Body of pancreas (tissue), 4 donors: ENCODE data around the gene CDKL5. TPM values are rescaled to one million over a fixed set of nuclear protein-coding genes. Genes with fewer than 3 reads are reported as not detected.
A peak's percentile ranks its signal among the peaks of the same experiment; 100 is the strongest.

Source experiments
- ATAC-seq: fragments of 150-250 bp; one replicate; pipeline ENCODE4 v1.9.1; 2016
- DNase-seq, 4 donors: peaks; one replicate each; pipeline ENCODE4 v3.0.0-alpha.2; 2019
- H3K27ac ChIP-seq, 4 donors: fragments of 200-600 bp; sonication (generic); 1 replicate in 3 of 4; 2 replicates in 1 of 4; pipeline versions ENCODE4 v1.5.1 to v1.6.1; 2016 to 2019; ENCODE audit warnings: mild to moderate bottlenecking in 1 of 4, mixed read lengths in 1 of 4, moderate library complexity in 1 of 4
- H3K27me3 ChIP-seq, 2 donors: fragments of 200-600 bp; sonication (generic); one replicate each; pipeline ENCODE4 v1.6.0; 2016; ENCODE audit warnings: mild to moderate bottlenecking in 1 of 2
- H3K36me3 ChIP-seq, 2 donors: fragments of 200-600 bp; sonication (generic); replicated peaks in 1 of 2; 2 replicates each; pipeline ENCODE4 v1.5.1; 2016; ENCODE audit warnings: low read depth in 2 of 2; ENCODE audit not compliant: insufficient read depth in 1 of 2
- H3K4me1 ChIP-seq: fragments of 200-600 bp; sonication (generic); one replicate; pipeline ENCODE4 v1.6.0; 2016
- H3K4me3 ChIP-seq, 2 donors: fragments of 200-600 bp; sonication (generic); 1 replicate in 1 of 2; 2 replicates in 1 of 2; pipeline ENCODE4 v1.5.1; 2016 to 2019
- H3K9me3 ChIP-seq, 3 donors: fragments of 200-600 bp; sonication (generic); 1 replicate in 2 of 3; 2 replicates in 1 of 3; pipeline ENCODE4 v1.5.1; 2016
- CTCF ChIP-seq, 7 experiments: fragments of 450-650 bp in 4 of 7; fragments of 200-600 bp in 3 of 7; sonication (generic) in 3 of 7; IDR thresholded peaks; one replicate each; pipeline ENCODE4 v1.5.1; 2016 to 2019; ENCODE audit warnings: antibody characterized with exemption in 7 of 7
- POLR2A ChIP-seq, 3 donors: fragments of 450-650 bp; IDR thresholded peaks; one replicate each; pipeline ENCODE4 v1.6.1; 2016; ENCODE audit warnings: antibody characterized with exemption in 3 of 3, mild to moderate bottlenecking in 2 of 3
- WGBS, 2 donors: methylation state at CpG; one replicate each; pipeline ENCODE4 v1.1.5; 2017; 5-methylcytosine and 5-hydroxymethylcytosine counted together
- intact Hi-C: fragments of 100-400 bp; cut with DNase I; formaldehyde crosslinking; loops from one replicate; pipeline ENCODE4 v1.15.1; 2023
- small RNA-seq: library from RNA; depleted of rRNA; stranded (forward); fragments of <200 nt; gene quantifications from one replicate; pipeline ENCODE3, GENCODE V24; 2016
- total RNA-seq, 2 donors: library from RNA; depleted of rRNA; stranded (reverse); fragments of >200 nt; gene quantifications; one replicate each; pipeline ENCODE4 v1.1.0, GENCODE V29; 2016

Gene CDKL5
- total RNA-seq, 2 donors from 2014 or later, result 3.6 to 5.7 TPM

GRCh38 chrX:18698737-18699650 is 273.6 kb downstream of the CDKL5 start:
- no peak overlapping the region for H3K4me3 ChIP-seq
- DNase-seq (no peak), ATAC-seq (no peak)
- TF ChIP-seq POLR2A (IDR thresholded peaks at IDR 0.05), result no peak
- no peak for TF ChIP-seq CTCF (IDR thresholded peaks at IDR 0.05)
- intact Hi-C loops, result no loop called here
- H3K9me3 ChIP-seq, result no peaks in the 10 kb centered on the region
- H3K4me1 ChIP-seq, result peaks cover 13% of the 10 kb centered on the region
- no peaks in the 10 kb centered on the region for H3K27me3 ChIP-seq
- no peaks in the 10 kb centered on the region for H3K36me3 ChIP-seq
- WGBS, 2 donors, result 91 to 98% methylated on average over 6 to 10 of the region's 12 CpGs
- H3K27ac ChIP-seq, result no peak overlapping the region

- DNase-seq, result peak in 3 of 4 donors; percentile 29 to 47 (median 32)
Measured at GRCh38 chrX:18701621-18702361, 276.4 kb downstream of the CDKL5 start.

GRCh38 chrX:18702362-18703195 is 277.2 kb downstream of the CDKL5 start:
- no peak overlapping the region for H3K4me3 ChIP-seq
- no peak for DNase-seq
- ATAC-seq, result peak; percentile 42
- H3K4me1 ChIP-seq, result peaks cover 13% of the 10 kb centered on the region
- H3K9me3 ChIP-seq, result no peaks in the 10 kb centered on the region
- whole genome bisulfite sequencing, 2 donors, result 69 to 71% methylated on average over 12 of the region's 12 CpGs
- no peaks in the 10 kb centered on the region for H3K36me3 ChIP-seq
- H3K27me3 ChIP-seq, result no peaks in the 10 kb centered on the region
- no peak for TF ChIP-seq POLR2A (IDR thresholded peaks at IDR 0.05)
- TF ChIP-seq CTCF (IDR thresholded peaks at IDR 0.05), result no peak
- H3K27ac ChIP-seq, result peak overlapping the region in 1 of 4 donors; percentile 6
- intact Hi-C loops, result no loop called here

More at GRCh38 chrX:18701621-18702361, 276.4 kb downstream of the CDKL5 start:
- no peak for ATAC-seq
- H3K4me1 ChIP-seq, result peaks cover 13% of the 10 kb centered on the region
- peak overlapping the region in 1 of 4 donors; percentile 6 for H3K27ac ChIP-seq
- H3K9me3 ChIP-seq, result no peaks in the 10 kb centered on the region
- H3K27me3 ChIP-seq, result no peaks in the 10 kb centered on the region
- 69 to 78% methylated on average over 3 to 5 of the region's 5 CpGs for WGBS, 2 donors
- TF ChIP-seq POLR2A (IDR thresholded peaks at IDR 0.05) (no peak), CTCF (IDR thresholded peaks at IDR 0.05) (no peak)
- intact Hi-C loops, result no loop called here
- H3K36me3 ChIP-seq, result no peaks in the 10 kb centered on the region
- H3K4me3 ChIP-seq, result no peak overlapping the region

Small RNA genes lying within 50 kb of the gene (small RNA-seq; reads per million reads assigned to genes)
- gene RF00019, result not detected

Other genes with a start within 250 kb of the CDKL5 start
- gene BEND2, start 204.7 kb upstream of the CDKL5 start, total RNA-seq, result under 1 TPM in 1 of 2 donors, not detected in 1; under 0.01 TPM
- 1 to 10 TPM; 2.3 TPM for gene SCML2, start 70.9 kb upstream of the CDKL5 start, total RNA-seq
- not detected for gene RS1, start 246.5 kb downstream of the CDKL5 start, total RNA-seq